ENCODE data around the gene FOXP1. TPM values are rescaled to one million over a fixed set of nuclear protein-coding genes. Genes with fewer than 3 reads are reported as not detected.

Gene FOXP1
- total and polyA plus RNA-seq, 4 donors: 15.2 to 263 (median 110) TPM

GRCh38 chr3:71149959-71150954 is 433.3 kb downstream of the FOXP1 start:
- no peak for ATAC-seq (ENCODE audit: low FRiP score)

GRCh38 chr3:71148455-71149060 is 435.0 kb downstream of the FOXP1 start:
- DNase-seq (no peak), ATAC-seq (ENCODE audit: low FRiP score) (no peak)
- WGBS, 2 donors: 11 to 48% methylated on average over 1 of the region's 1 CpG
- intact Hi-C loops (cut with DNase I): no loop called here
- Histone ChIP-seq H3K36me3 (ENCODE audit: control insufficient read depth in 1 of 2, insufficient read depth in 2 of 2, low read length in 1 of 2) (no peaks in the 10 kb centered on the region), H3K4me1 (ENCODE audit: control insufficient read depth in 1 of 2, insufficient read depth in 2 of 2, low read length in 2 of 2) (peaks cover 2 to 8% of the 10 kb centered on the region in 2 donors), H3K27me3 (ENCODE audit: control insufficient read depth in 1 of 2, insufficient read depth in 2 of 2, low read length in 1 of 2) (no peaks in the 10 kb centered on the region), H3K4me3 (ENCODE audit: low read length in 2 of 2) (no peak overlapping the region), H3K27ac (ENCODE audit: low read depth in 1 of 2, low read length in 2 of 2) (no peak overlapping the region), H3K9me3 (ENCODE audit: control insufficient read depth, low read length) (no peaks in the 10 kb centered on the region)

More at GRCh38 chr3:71149959-71150954, 433.3 kb downstream of the FOXP1 start:
- Histone ChIP-seq H3K36me3 (ENCODE audit: control insufficient read depth in 1 of 2, insufficient read depth in 2 of 2, low read length in 1 of 2) (no peaks in the 10 kb centered on the region), H3K27me3 (ENCODE audit: control insufficient read depth in 1 of 2, insufficient read depth in 2 of 2, low read length in 1 of 2) (no peaks in the 10 kb centered on the region), H3K4me1 (ENCODE audit: control insufficient read depth in 1 of 2, insufficient read depth in 2 of 2, low read length in 2 of 2) (peaks cover 2% of the 10 kb centered on the region in 2 donors), H3K9me3 (ENCODE audit: control insufficient read depth, low read length) (no peaks in the 10 kb centered on the region), H3K4me3 (ENCODE audit: low read length in 2 of 2) (no peak overlapping the region), H3K27ac (ENCODE audit: low read depth in 1 of 2, low read length in 2 of 2) (no peak overlapping the region)
- intact Hi-C loops (cut with DNase I): no loop called here
- WGBS, 2 donors: 74 to 76% methylated on average over 14 of the region's 14 CpGs
- DNase-seq: no peak

GRCh38 chr3:71146673-71147072 is 436.9 kb downstream of the FOXP1 start:
- no peak for DNase-seq
- H3K4me1 ChIP-seq (ENCODE audit: control insufficient read depth in 1 of 2, insufficient read depth in 2 of 2, low read length in 2 of 2): peaks cover 3 to 10% of the 10 kb centered on the region in 2 donors
- H3K27ac ChIP-seq (ENCODE audit: low read depth in 1 of 2, low read length in 2 of 2): no peak overlapping the region
- H3K27me3 ChIP-seq (ENCODE audit: control insufficient read depth in 1 of 2, insufficient read depth in 2 of 2, low read length in 1 of 2): no peaks in the 10 kb centered on the region
- H3K36me3 ChIP-seq (ENCODE audit: control insufficient read depth in 1 of 2, insufficient read depth in 2 of 2, low read length in 1 of 2): no peaks in the 10 kb centered on the region
- no peak for ATAC-seq (ENCODE audit: low FRiP score)
- H3K9me3 ChIP-seq (ENCODE audit: control insufficient read depth, low read length): no peaks in the 10 kb centered on the region
- WGBS, 2 donors: 67 to 74% methylated on average over 11 of the region's 11 CpGs
- no peak overlapping the region for H3K4me3 ChIP-seq (ENCODE audit: low read length in 2 of 2)
- intact Hi-C loops (cut with DNase I): no loop called here

- ATAC-seq (ENCODE audit: low FRiP score): no peak
- intact Hi-C loops (cut with DNase I): no loop called here
- 69 to 78% methylated on average over 4 of the region's 4 CpGs for WGBS, 2 donors
- H3K9me3 ChIP-seq (ENCODE audit: control insufficient read depth, low read length): no peaks in the 10 kb centered on the region
- peaks cover 1 to 10% of the 10 kb centered on the region in 2 donors for H3K4me1 ChIP-seq (ENCODE audit: control insufficient read depth in 1 of 2, insufficient read depth in 2 of 2, low read length in 2 of 2)
- H3K4me3 ChIP-seq (ENCODE audit: low read length in 2 of 2): no peak overlapping the region
- H3K27ac ChIP-seq (ENCODE audit: low read depth in 1 of 2, low read length in 2 of 2): no peak overlapping the region
- H3K27me3 ChIP-seq (ENCODE audit: control insufficient read depth in 1 of 2, insufficient read depth in 2 of 2, low read length in 1 of 2): no peaks in the 10 kb centered on the region
- H3K36me3 ChIP-seq (ENCODE audit: control insufficient read depth in 1 of 2, insufficient read depth in 2 of 2, low read length in 1 of 2): no peaks in the 10 kb centered on the region
- DNase-seq: no peak
Observed at GRCh38 chr3:71145954-71146353, 437.6 kb downstream of the FOXP1 start.

- Histone ChIP-seq H3K9me3 (ENCODE audit: control insufficient read depth, low read length) (no peaks in the 10 kb centered on the region), H3K36me3 (ENCODE audit: control insufficient read depth in 1 of 2, insufficient read depth in 2 of 2, low read length in 1 of 2) (no peaks in the 10 kb centered on the region), H3K27me3 (ENCODE audit: control insufficient read depth in 1 of 2, insufficient read depth in 2 of 2, low read length in 1 of 2) (no peaks in the 10 kb centered on the region), H3K27ac (ENCODE audit: low read depth in 1 of 2, low read length in 2 of 2) (peak overlapping the region; percentile 26 to 29), H3K4me3 (ENCODE audit: low read length in 2 of 2) (no peak overlapping the region), H3K4me1 (ENCODE audit: control insufficient read depth in 1 of 2, insufficient read depth in 2 of 2, low read length in 2 of 2) (peaks cover 1 to 10% of the 10 kb centered on the region in 2 donors)
- WGBS, 2 donors: 59 to 66% methylated on average over 9 of the region's 9 CpGs
- ATAC-seq (ENCODE audit: low FRiP score) (peak; percentile 8), DNase-seq (no peak)
- intact Hi-C loops (cut with DNase I): no loop called here
Observed at GRCh38 chr3:71144525-71145253, 438.8 kb downstream of the FOXP1 start.

GRCh38 chr3:71143493-71143892 is 440.0 kb downstream of the FOXP1 start:
- Histone ChIP-seq H3K36me3 (ENCODE audit: control insufficient read depth in 1 of 2, insufficient read depth in 2 of 2, low read length in 1 of 2) (no peaks in the 10 kb centered on the region), H3K9me3 (ENCODE audit: control insufficient read depth, low read length) (no peaks in the 10 kb centered on the region), H3K4me3 (ENCODE audit: low read length in 2 of 2) (no peak overlapping the region), H3K27ac (ENCODE audit: low read depth in 1 of 2, low read length in 2 of 2) (peak overlapping the region in 1 of 2 donors; percentile 23), H3K27me3 (ENCODE audit: control insufficient read depth in 1 of 2, insufficient read depth in 2 of 2, low read length in 1 of 2) (no peaks in the 10 kb centered on the region), H3K4me1 (ENCODE audit: control insufficient read depth in 1 of 2, insufficient read depth in 2 of 2, low read length in 2 of 2) (peaks cover 1 to 8% of the 10 kb centered on the region in 2 donors)
- WGBS, 2 donors: 91 to 93% methylated on average over 4 of the region's 4 CpGs
- no peak for ATAC-seq (ENCODE audit: low FRiP score)
- intact Hi-C loops (cut with DNase I): no loop called here
- DNase-seq: no peak

- intact Hi-C loops (cut with DNase I): no loop called here
- peaks cover 1 to 8% of the 10 kb centered on the region in 2 donors for H3K4me1 ChIP-seq (ENCODE audit: control insufficient read depth in 1 of 2, insufficient read depth in 2 of 2, low read length in 2 of 2)
- no peak overlapping the region for H3K27ac ChIP-seq (ENCODE audit: low read depth in 1 of 2, low read length in 2 of 2)
- no peaks in the 10 kb centered on the region for H3K36me3 ChIP-seq (ENCODE audit: control insufficient read depth in 1 of 2, insufficient read depth in 2 of 2, low read length in 1 of 2)
- no peak overlapping the region for H3K4me3 ChIP-seq (ENCODE audit: low read length in 2 of 2)
- WGBS, 2 donors: 44 to 52% methylated on average over 7 of the region's 7 CpGs
- DNase-seq: no peak
- H3K9me3 ChIP-seq (ENCODE audit: control insufficient read depth, low read length): no peaks in the 10 kb centered on the region
- ATAC-seq (ENCODE audit: low FRiP score): no peak
- no peaks in the 10 kb centered on the region for H3K27me3 ChIP-seq (ENCODE audit: control insufficient read depth in 1 of 2, insufficient read depth in 2 of 2, low read length in 1 of 2)
Observed at GRCh38 chr3:71142441-71143161, 440.9 kb downstream of the FOXP1 start.

- no peak for DNase-seq
- 86 to 94% methylated on average over 3 of the region's 3 CpGs for WGBS, 2 donors
- ATAC-seq (ENCODE audit: low FRiP score): no peak
- intact Hi-C loops (cut with DNase I): no loop called here
- no peaks in the 10 kb centered on the region for H3K36me3 ChIP-seq (ENCODE audit: control insufficient read depth in 1 of 2, insufficient read depth in 2 of 2, low read length in 1 of 2)
- peaks cover 4 to 8% of the 10 kb centered on the region in 2 donors for H3K4me1 ChIP-seq (ENCODE audit: control insufficient read depth in 1 of 2, insufficient read depth in 2 of 2, low read length in 2 of 2)
- no peaks in the 10 kb centered on the region for H3K9me3 ChIP-seq (ENCODE audit: control insufficient read depth, low read length)
- no peaks in the 10 kb centered on the region for H3K27me3 ChIP-seq (ENCODE audit: control insufficient read depth in 1 of 2, insufficient read depth in 2 of 2, low read length in 1 of 2)
- H3K4me3 ChIP-seq (ENCODE audit: low read length in 2 of 2): no peak overlapping the region
- H3K27ac ChIP-seq (ENCODE audit: low read depth in 1 of 2, low read length in 2 of 2): no peak overlapping the region
Observed at GRCh38 chr3:71140477-71140876, 443.1 kb downstream of the FOXP1 start.
